Liver (tissue), 9 donors: ENCODE data around the gene DYRK1A. TPM values are rescaled to one million over a fixed set of nuclear protein-coding genes. Genes with fewer than 3 reads are reported as not detected.

Source experiments
- DNase-seq: peaks from one replicate; pipeline ENCODE4 v3.0.0-alpha.2; 2017; ENCODE audit warnings: low spot score
- H3K27ac ChIP-seq, 2 donors: one replicate each; pipeline ENCODE4 v1.7.0; 2013; ENCODE audit warnings: inconsistent platforms in 2 of 2, low read length in 2 of 2, control low read depth in 1 of 2, low read depth in 1 of 2, mild to moderate bottlenecking in 1 of 2
- H3K27me3 ChIP-seq, 4 donors: one replicate each; pipeline versions ENCODE4 v1.6.1 to v1.7.0; 2013; ENCODE audit warnings: low read length in 3 of 4, inconsistent platforms in 1 of 4, mild to moderate bottlenecking in 1 of 4, moderate library complexity in 1 of 4; ENCODE audit not compliant: control insufficient read depth in 4 of 4, insufficient read depth in 4 of 4
- H3K36me3 ChIP-seq, 4 donors: one replicate each; pipeline versions ENCODE4 v1.6.1 to v1.7.0; 2013; ENCODE audit warnings: low read length in 3 of 4, mild to moderate bottlenecking in 3 of 4, low read depth in 1 of 4, moderate library complexity in 1 of 4; ENCODE audit not compliant: control insufficient read depth in 4 of 4, insufficient read depth in 3 of 4
- H3K4me1 ChIP-seq, 4 donors: one replicate each; pipeline versions ENCODE4 v1.6.1 to v1.7.0; 2013; ENCODE audit warnings: low read length in 3 of 4, mild to moderate bottlenecking in 3 of 4, moderate library complexity in 1 of 4; ENCODE audit not compliant: control insufficient read depth in 4 of 4, insufficient read depth in 4 of 4
- H3K4me3 ChIP-seq, 3 donors: one replicate each; pipeline versions ENCODE4 v1.6.1 to v1.7.0; 2013; ENCODE audit warnings: low read length in 3 of 3, control low read depth in 1 of 3, low read depth in 1 of 3, mild to moderate bottlenecking in 1 of 3
- H3K9ac ChIP-seq, 2 donors: one replicate each; pipeline ENCODE4 v1.7.0; 2013; ENCODE audit warnings: low read length in 2 of 2, mild to moderate bottlenecking in 2 of 2, moderate library complexity in 2 of 2, control low read depth in 1 of 2, low read depth in 1 of 2
- H3K9me3 ChIP-seq, 4 donors: one replicate each; pipeline versions ENCODE4 v1.6.1 to v1.7.0; 2013; ENCODE audit warnings: low read length in 3 of 4; ENCODE audit not compliant: control insufficient read depth in 4 of 4
- EGR1 ChIP-seq, 2 donors: IDR thresholded peaks; 2 replicates each; pipeline ENCODE4 v1.6.1; 2016 to 2018; ENCODE audit warnings: antibody characterized with exemption in 2 of 2, low read depth in 2 of 2
- FOXA2 ChIP-seq: IDR thresholded peaks from 2 replicates; pipeline ENCODE4 v1.6.1; 2016; ENCODE audit warnings: antibody characterized with exemption
- GABPA ChIP-seq, 2 donors: IDR thresholded peaks in 1 of 2; conservative IDR thresholded peaks in 1 of 2; 2 replicates each; pipeline ENCODE4 v1.6.1; 2016; ENCODE audit warnings: antibody characterized with exemption in 2 of 2, mild to moderate bottlenecking in 1 of 2, moderate library complexity in 1 of 2
- HNF4A ChIP-seq, 2 donors: conservative IDR thresholded peaks; 2 replicates each; pipeline ENCODE4 v1.6.1; 2016; ENCODE audit warnings: antibody characterized with exemption in 2 of 2, mild to moderate bottlenecking in 2 of 2
- NR2F2 ChIP-seq: IDR thresholded peaks from 2 replicates; pipeline ENCODE4 v1.6.1; 2016; ENCODE audit warnings: antibody characterized with exemption
- RAD21 ChIP-seq, 2 donors: IDR thresholded peaks; 2 replicates each; pipeline ENCODE4 v1.6.1; 2016; ENCODE audit warnings: antibody characterized with exemption in 2 of 2, mild to moderate bottlenecking in 2 of 2
- RXRA ChIP-seq, 2 donors: IDR thresholded peaks; 2 replicates each; pipeline ENCODE4 v1.6.1; 2017 to 2018; ENCODE audit warnings: antibody characterized with exemption in 2 of 2, mild to moderate bottlenecking in 1 of 2
- SP1 ChIP-seq: IDR thresholded peaks from 2 replicates; pipeline ENCODE4 v1.6.1; 2018; ENCODE audit warnings: antibody characterized with exemption, mild to moderate bottlenecking
- TAF1 ChIP-seq: conservative IDR thresholded peaks from 2 replicates; pipeline ENCODE4 v1.6.1; 2016; ENCODE audit warnings: antibody characterized with exemption, mild to moderate bottlenecking
- YY1 ChIP-seq: IDR thresholded peaks from 2 replicates; pipeline ENCODE4 v1.6.1; 2016; ENCODE audit warnings: antibody characterized with exemption, mild to moderate bottlenecking
- WGBS: extraction: QIAGEN DNeasy Blood & Tissue Kit; methylation state at CpG from one replicate; pipeline ENCODE4 v1.1.7; 2013; 5-methylcytosine and 5-hydroxymethylcytosine counted together
- polyA plus RNA-seq, 2 donors: library from polyadenylated mRNA; stranded (reverse) in 1 of 2; unstranded in 1 of 2; fragments of 200-250 nt in 1 of 2; fragments of >200 nt in 1 of 2; fragmentation: Nextera tagmentation in 1 of 2; extraction: Ambion mirVana in 1 of 2; gene quantifications; one replicate each; pipeline versions ENCODE4 v1.2.1 to v1.2.3, GENCODE V29; 2013 to 2015
- total RNA-seq, 2 donors: library from RNA; depleted of rRNA; stranded (reverse); fragments of >200 nt; gene quantifications; one replicate each; pipeline ENCODE4 v1.2.3, GENCODE V29; 2014
- TF ChIP-seq, protein P1 (sequence below): IDR thresholded peaks from 2 replicates; pipeline ENCODE4 v1.6.1; 2016; ENCODE audit warnings: antibody characterized with exemption, mild to moderate bottlenecking
- TF ChIP-seq, protein P2 (sequence below): IDR thresholded peaks from 2 replicates; pipeline ENCODE4 v1.6.1; 2016; ENCODE audit warnings: antibody characterized with exemption
- TF ChIP-seq, protein P3 (sequence below): IDR thresholded peaks from 2 replicates; pipeline ENCODE4 v1.6.1; 2016; ENCODE audit warnings: antibody characterized with exemption
- TF ChIP-seq, protein P4 (sequence below): fragments of 150-350 bp; IDR thresholded peaks from 2 replicates; pipeline ENCODE4 v1.5.1; 2017; ENCODE audit warnings: improper control_type of control experiment, low read depth, low read length; ENCODE audit not compliant: missing input control
- donor health status: healthy.
- donor health status: healthy.
- donor health status: healthy.
- donor health status: healthy.
- donor health status: healthy.

The DYRK1A gene
- total and polyA plus RNA-seq, 4 donors = 5.1 to 58.3 (median 22.9) TPM

DNA sequence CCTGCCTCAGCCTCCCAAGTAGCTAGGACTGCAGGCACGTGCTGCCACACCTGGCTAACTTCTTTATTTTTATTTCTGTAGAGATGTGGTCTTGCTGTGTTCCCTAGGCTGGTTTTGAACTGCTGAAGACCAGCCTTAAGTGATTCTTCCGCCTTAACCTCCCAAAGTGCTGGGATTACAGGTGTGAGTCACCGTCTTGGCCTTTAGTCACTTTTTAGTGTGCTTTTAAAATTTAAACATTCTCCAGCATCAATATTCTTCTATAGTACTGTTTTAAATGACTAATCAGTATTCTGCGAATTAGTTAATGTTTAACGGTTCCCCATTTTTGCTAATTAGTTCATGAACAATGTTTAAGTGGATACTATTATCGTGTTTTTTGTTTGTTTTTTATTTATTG, 60.6 kb downstream of the DYRK1A start (continued):
- TF ChIP-seq, protein P1, sequence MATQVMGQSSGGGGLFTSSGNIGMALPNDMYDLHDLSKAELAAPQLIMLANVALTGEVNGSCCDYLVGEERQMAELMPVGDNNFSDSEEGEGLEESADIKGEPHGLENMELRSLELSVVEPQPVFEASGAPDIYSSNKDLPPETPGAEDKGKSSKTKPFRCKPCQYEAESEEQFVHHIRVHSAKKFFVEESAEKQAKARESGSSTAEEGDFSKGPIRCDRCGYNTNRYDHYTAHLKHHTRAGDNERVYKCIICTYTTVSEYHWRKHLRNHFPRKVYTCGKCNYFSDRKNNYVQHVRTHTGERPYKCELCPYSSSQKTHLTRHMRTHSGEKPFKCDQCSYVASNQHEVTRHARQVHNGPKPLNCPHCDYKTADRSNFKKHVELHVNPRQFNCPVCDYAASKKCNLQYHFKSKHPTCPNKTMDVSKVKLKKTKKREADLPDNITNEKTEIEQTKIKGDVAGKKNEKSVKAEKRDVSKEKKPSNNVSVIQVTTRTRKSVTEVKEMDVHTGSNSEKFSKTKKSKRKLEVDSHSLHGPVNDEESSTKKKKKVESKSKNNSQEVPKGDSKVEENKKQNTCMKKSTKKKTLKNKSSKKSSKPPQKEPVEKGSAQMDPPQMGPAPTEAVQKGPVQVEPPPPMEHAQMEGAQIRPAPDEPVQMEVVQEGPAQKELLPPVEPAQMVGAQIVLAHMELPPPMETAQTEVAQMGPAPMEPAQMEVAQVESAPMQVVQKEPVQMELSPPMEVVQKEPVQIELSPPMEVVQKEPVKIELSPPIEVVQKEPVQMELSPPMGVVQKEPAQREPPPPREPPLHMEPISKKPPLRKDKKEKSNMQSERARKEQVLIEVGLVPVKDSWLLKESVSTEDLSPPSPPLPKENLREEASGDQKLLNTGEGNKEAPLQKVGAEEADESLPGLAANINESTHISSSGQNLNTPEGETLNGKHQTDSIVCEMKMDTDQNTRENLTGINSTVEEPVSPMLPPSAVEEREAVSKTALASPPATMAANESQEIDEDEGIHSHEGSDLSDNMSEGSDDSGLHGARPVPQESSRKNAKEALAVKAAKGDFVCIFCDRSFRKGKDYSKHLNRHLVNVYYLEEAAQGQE = no peak

DNA sequence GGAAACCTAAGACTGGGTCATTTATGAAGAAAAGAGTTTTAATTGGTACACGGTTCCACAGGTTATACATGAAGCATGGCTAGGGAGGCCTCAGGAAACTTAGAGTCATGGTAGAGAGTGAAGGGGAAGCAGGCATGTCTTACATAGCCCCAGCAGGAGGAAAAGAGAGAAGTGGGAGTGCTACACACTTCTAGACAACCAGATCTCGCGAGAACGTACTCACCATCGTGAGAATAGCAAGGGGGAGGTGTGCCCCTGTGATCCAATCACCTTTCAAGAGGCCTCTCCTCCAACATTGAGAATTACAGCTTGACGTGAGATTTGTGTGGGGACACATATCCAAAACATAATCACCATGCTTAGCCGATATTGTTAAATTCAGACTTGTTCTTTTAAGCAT, 62.8 kb downstream of the DYRK1A start:
- H3K4me1 ChIP-seq = peaks cover 9 to 39% (median 27%) of the 10 kb centered on the region in 4 donors
- DNase-seq = no peak
- no peak overlapping the region for H3K4me3 ChIP-seq
- H3K9me3 ChIP-seq = no peaks in the 10 kb centered on the region
- 93% methylated on average over 7 of the region's 7 CpGs for WGBS
- H3K36me3 ChIP-seq = peaks cover 0 to 2% (median 0%) of the 10 kb centered on the region in 4 donors
- TF ChIP-seq, protein P1 = no peak
- TF ChIP-seq SP1 (no peak), TAF1 (no peak), HNF4A (conservative IDR thresholded peaks at IDR 0.05) (no peak), YY1 (no peak), RAD21 (IDR thresholded peaks at IDR 0.05) (no peak), FOXA2 (no peak), NR2F2 (no peak), GABPA (IDR thresholded peaks at IDR 0.05 in 1 of 2, conservative IDR thresholded peaks at IDR 0.05 in 1 of 2) (no peak), EGR1 (IDR thresholded peaks at IDR 0.05; ENCODE audit: low read depth in 2 of 2) (no peak), RXRA (IDR thresholded peaks at IDR 0.05) (no peak)
- TF ChIP-seq, protein P2, sequence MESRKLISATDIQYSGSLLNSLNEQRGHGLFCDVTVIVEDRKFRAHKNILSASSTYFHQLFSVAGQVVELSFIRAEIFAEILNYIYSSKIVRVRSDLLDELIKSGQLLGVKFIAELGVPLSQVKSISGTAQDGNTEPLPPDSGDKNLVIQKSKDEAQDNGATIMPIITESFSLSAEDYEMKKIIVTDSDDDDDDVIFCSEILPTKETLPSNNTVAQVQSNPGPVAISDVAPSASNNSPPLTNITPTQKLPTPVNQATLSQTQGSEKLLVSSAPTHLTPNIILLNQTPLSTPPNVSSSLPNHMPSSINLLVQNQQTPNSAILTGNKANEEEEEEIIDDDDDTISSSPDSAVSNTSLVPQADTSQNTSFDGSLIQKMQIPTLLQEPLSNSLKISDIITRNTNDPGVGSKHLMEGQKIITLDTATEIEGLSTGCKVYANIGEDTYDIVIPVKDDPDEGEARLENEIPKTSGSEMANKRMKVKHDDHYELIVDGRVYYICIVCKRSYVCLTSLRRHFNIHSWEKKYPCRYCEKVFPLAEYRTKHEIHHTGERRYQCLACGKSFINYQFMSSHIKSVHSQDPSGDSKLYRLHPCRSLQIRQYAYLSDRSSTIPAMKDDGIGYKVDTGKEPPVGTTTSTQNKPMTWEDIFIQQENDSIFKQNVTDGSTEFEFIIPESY = no peak
- TF ChIP-seq, protein P3, sequence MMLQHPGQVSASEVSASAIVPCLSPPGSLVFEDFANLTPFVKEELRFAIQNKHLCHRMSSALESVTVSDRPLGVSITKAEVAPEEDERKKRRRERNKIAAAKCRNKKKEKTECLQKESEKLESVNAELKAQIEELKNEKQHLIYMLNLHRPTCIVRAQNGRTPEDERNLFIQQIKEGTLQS = no peak
- TF ChIP-seq, protein P4, sequence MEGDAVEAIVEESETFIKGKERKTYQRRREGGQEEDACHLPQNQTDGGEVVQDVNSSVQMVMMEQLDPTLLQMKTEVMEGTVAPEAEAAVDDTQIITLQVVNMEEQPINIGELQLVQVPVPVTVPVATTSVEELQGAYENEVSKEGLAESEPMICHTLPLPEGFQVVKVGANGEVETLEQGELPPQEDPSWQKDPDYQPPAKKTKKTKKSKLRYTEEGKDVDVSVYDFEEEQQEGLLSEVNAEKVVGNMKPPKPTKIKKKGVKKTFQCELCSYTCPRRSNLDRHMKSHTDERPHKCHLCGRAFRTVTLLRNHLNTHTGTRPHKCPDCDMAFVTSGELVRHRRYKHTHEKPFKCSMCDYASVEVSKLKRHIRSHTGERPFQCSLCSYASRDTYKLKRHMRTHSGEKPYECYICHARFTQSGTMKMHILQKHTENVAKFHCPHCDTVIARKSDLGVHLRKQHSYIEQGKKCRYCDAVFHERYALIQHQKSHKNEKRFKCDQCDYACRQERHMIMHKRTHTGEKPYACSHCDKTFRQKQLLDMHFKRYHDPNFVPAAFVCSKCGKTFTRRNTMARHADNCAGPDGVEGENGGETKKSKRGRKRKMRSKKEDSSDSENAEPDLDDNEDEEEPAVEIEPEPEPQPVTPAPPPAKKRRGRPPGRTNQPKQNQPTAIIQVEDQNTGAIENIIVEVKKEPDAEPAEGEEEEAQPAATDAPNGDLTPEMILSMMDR = no peak
- no peak overlapping the region for H3K9ac ChIP-seq
- H3K27ac ChIP-seq = no peak overlapping the region
- no peaks in the 10 kb centered on the region for H3K27me3 ChIP-seq
